Common myeloid progenitor, CD34-positive (primary cell): ENCODE data around the gene VTI1A.

ENCODE experiments used
- CTCF ChIA-PET: fragments of 350-600 bp; sonication (Branson Sonifier 250); formaldehyde crosslinking; loops from one replicate; lab custom pipeline; 2021; ENCODE audit warnings: antibody characterized with exemption; lab: Charles Lee
- POLR2A ChIA-PET: fragments of 350-600 bp; sonication (Branson Sonifier 250); formaldehyde crosslinking; loops from one replicate; lab custom pipeline; 2021; ENCODE audit warnings: antibody characterized with exemption; lab: Charles Lee
- DNase-seq, 3 donors: peaks; one replicate each; pipeline versions ENCODE4 v3.0.0 to v3.0.0-alpha.2; 2013
- H3K27ac ChIP-seq, 2 experiments: 1 replicate in 1 of 2; 2 replicates in 1 of 2; pipeline ENCODE4 v1.7.0; 2013; ENCODE audit warnings: inconsistent platforms in 2 of 2, low read length in 2 of 2, mild to moderate bottlenecking in 2 of 2, low read depth in 1 of 2, moderate library complexity in 1 of 2; ENCODE audit not compliant: severe bottlenecking in 2 of 2, insufficient read depth in 1 of 2, poor library complexity in 1 of 2
- H3K27me3 ChIP-seq, 5 experiments: replicated peaks in 2 of 5; 1 replicate in 3 of 5; 2 replicates in 2 of 5; pipeline versions ENCODE4 v1.6.1 to v1.7.0; 2013; ENCODE audit warnings: low read length in 4 of 5, mild to moderate bottlenecking in 2 of 5, moderate library complexity in 2 of 5, inconsistent platforms in 1 of 5; ENCODE audit not compliant: insufficient read depth in 5 of 5, control insufficient read depth in 4 of 5
- H3K36me3 ChIP-seq, 4 experiments: 1 replicate in 2 of 4; 2 replicates in 2 of 4; pipeline versions ENCODE4 v1.6.1 to v1.7.0; 2013; ENCODE audit warnings: low read length in 3 of 4, control low read depth in 1 of 4, mild to moderate bottlenecking in 1 of 4; ENCODE audit not compliant: control insufficient read depth in 4 of 4, insufficient read depth in 4 of 4
- H3K4me1 ChIP-seq, 4 experiments: 1 replicate in 3 of 4; 2 replicates in 1 of 4; pipeline versions ENCODE4 v1.6.1 to v1.7.1; 2013; ENCODE audit warnings: low read length in 3 of 4, mild to moderate bottlenecking in 3 of 4, control low read depth in 1 of 4, inconsistent platforms in 1 of 4, moderate library complexity in 1 of 4; ENCODE audit not compliant: control insufficient read depth in 4 of 4, insufficient read depth in 4 of 4; ENCODE audit errors: control extremely low read depth in 1 of 4
- H3K4me3 ChIP-seq, 7 experiments: 1 replicate in 4 of 7; 2 replicates in 3 of 7; pipeline versions ENCODE4 v1.5.1 to v1.7.0; 2013; ENCODE audit warnings: mild to moderate bottlenecking in 7 of 7, low read length in 6 of 7, moderate library complexity in 6 of 7, inconsistent platforms in 2 of 7, low read depth in 2 of 7, control low read depth in 1 of 7; ENCODE audit not compliant: insufficient read depth in 4 of 7, control insufficient read depth in 1 of 7; ENCODE audit errors: extremely low read depth in 1 of 7
- H3K9me3 ChIP-seq, 5 experiments: 1 replicate in 4 of 5; 2 replicates in 1 of 5; pipeline versions ENCODE4 v1.6.1 to v1.7.1; 2013; ENCODE audit warnings: low read length in 4 of 5, mild to moderate bottlenecking in 2 of 5, inconsistent platforms in 1 of 5, low read depth in 1 of 5, moderate library complexity in 1 of 5; ENCODE audit not compliant: control insufficient read depth in 4 of 5, insufficient read depth in 2 of 5; ENCODE audit errors: control extremely low read depth in 1 of 5
- whole genome bisulfite sequencing: methylation state at CpG from one replicate; pipeline ENCODE4 v1.1.5; 2013; ENCODE audit not compliant: insufficient coverage; 5-methylcytosine and 5-hydroxymethylcytosine counted together

Gene VTI1A

DNA sequence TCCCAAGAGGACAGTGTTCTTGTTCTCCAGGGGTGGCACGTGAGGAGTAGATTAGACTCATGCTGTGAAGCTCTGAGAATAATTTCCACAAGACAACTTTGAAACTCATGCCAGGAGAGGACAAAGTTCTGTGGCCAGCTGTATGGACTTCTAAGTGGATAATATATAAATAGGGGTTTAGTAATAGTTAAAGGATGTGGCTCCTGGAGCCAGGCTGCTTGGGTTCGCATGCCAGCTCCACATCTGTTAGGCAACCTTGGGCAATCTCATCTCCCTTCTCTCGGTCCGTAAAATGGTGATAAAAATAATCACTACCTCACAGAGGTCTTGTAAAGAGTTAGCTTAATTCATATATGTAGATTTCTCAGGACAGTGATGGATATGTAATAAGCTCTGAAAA lies 37.3 kb upstream of the VTI1A start:
- 100% methylated on average over 1 of the region's 4 CpGs for WGBS
- peaks cover 17 to 80% (median 43%) of the 10 kb centered on the region in 4 experiments for H3K36me3 ChIP-seq

DNA sequence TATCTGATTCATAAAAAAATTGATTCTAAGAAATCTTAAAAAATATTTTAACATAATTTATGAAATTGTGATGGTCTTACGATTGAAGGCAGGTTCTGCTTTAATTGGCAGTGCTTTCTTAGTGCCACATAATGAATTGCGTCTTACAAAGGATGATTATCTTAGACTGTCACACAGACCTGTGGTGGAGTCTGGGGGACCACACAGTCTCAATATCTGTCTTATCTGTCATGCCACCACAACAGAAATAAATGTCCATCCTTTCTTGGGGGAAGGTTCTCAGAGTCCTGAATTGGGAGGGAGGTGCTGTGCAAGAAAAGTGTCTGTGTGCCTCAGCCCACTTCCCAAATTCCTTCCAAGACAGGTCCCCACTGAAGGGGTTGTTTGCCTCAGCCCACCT lies 34.3 kb upstream of the VTI1A start:
- Histone ChIP-seq H3K9me3 (no peaks in the 10 kb centered on the region), H3K4me1 (no peaks in the 10 kb centered on the region), H3K36me3 (peaks cover 21 to 72% (median 47%) of the 10 kb centered on the region in 4 experiments), H3K27ac (no peak overlapping the region), H3K27me3 (no peaks in the 10 kb centered on the region), H3K4me3 (no peak overlapping the region)
- no CpG with 5 or more reads among the region's 2 CpGs for WGBS
- DNase-seq, result peak; percentile 43 to 72 (median 50)
- ChIA-PET POLR2A (no interaction called here), CTCF (interaction anchor here (1.9 kb wide), 1 partner anchor 11 kb away, joined by 4 read pairs; no protein-coding TSS in a partner anchor)

More for the DNA sequence above, 37.3 kb upstream of the VTI1A start:
- Histone ChIP-seq H3K4me1 (no peaks in the 10 kb centered on the region), H3K27ac (no peak overlapping the region), H3K27me3 (no peaks in the 10 kb centered on the region), H3K4me3 (no peak overlapping the region), H3K9me3 (peaks cover 0 to 2% (median 0%) of the 10 kb centered on the region in 5 experiments)
- CTCF ChIA-PET, result interaction anchor here (0.9 kb wide), 1 partner anchor 26 kb away, joined by 3 read pairs; no protein-coding TSS in a partner anchor
- no peak for DNase-seq
- POLR2A ChIA-PET, result no interaction called here

DNA sequence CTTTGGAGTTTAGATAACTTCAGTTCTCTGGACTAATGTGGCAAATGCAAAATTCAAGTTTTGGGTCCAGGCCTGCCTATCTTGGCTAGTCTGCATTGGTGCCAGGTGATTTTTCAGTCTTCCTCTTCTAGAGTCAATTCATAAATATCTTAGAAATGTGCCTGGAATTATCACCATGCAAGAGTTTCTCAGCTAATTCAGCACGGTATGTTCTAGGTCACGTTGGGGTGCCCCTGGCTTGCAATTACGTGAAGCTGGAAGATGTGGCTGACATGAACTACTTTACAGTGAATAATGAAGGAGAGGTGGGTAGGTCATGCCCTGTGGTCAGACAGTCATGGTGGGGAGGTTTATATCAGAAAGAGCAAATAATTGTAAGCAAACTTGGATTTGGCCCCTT lies 25.3 kb upstream of the VTI1A start:
- no peaks in the 10 kb centered on the region for H3K9me3 ChIP-seq
- H3K4me3 ChIP-seq, result no peak overlapping the region
- no peak for DNase-seq
- WGBS, result 100% methylated on average over 3 of the region's 3 CpGs
- no peak overlapping the region for H3K27ac ChIP-seq
- H3K4me1 ChIP-seq, result no peaks in the 10 kb centered on the region
- H3K27me3 ChIP-seq, result no peaks in the 10 kb centered on the region
- POLR2A ChIA-PET, result no interaction called here
- H3K36me3 ChIP-seq, result peaks cover 26 to 68% (median 53%) of the 10 kb centered on the region in 4 experiments
- CTCF ChIA-PET, result interaction anchor here (1.3 kb wide), 1 partner anchor 285 kb away, joined by 4 read pairs; no protein-coding TSS in a partner anchor

DNA sequence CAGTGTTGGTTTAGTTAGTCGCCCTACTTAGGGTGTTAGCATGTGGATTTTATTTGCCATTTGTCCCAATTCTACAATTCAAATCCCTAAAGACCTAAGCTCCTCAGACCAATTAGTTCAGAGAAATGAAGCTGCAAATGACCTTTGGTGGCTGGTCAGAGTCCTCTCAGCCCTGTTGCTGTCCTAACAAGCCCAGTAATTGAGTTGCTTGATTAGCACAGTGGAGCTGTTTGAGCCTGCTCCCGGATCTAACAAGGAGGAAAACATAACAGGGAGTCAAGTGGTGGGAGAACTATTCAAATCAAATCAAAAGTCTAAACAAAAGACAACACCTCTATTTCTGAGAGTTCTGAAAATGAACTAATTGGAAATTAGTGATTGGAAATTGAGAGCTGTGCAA lies 22.4 kb upstream of the VTI1A start:
- CTCF ChIA-PET, result interaction anchor here (1.1 to 2.2 kb wide), 5 partner anchors 10 to 287 kb away, joined by 3 to 15 read pairs (median 4); partner anchors contain the start of genes VTI1A and ZDHHC6
- Histone ChIP-seq H3K9me3 (no peaks in the 10 kb centered on the region), H3K4me1 (no peaks in the 10 kb centered on the region), H3K27ac (no peak overlapping the region), H3K4me3 (no peak overlapping the region), H3K36me3 (peaks cover 21 to 75% (median 56%) of the 10 kb centered on the region in 4 experiments), H3K27me3 (no peaks in the 10 kb centered on the region)
- DNase-seq, result no peak
- WGBS, result no CpG with 5 or more reads among the region's 2 CpGs
- POLR2A ChIA-PET, result no interaction called here

DNA sequence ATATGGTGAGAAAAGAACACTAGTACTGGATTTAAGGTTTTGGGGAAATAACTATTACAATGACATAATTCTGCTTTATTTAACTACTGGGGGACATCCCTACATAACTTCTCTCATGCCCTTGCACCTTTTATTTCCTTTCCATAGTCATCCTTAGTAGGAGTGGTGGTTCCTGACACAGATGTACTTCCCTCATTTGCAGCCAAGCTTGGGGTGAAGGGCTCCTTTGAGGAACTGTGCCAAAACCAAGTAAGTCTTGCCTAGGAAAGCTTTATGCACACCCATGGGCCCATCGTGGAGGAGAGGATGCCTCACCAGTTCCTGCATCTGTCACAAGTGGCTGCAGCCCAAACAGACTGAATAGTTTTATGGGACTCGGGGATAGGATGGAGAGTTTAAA lies 20.9 kb upstream of the VTI1A start:
- POLR2A ChIA-PET, result interaction anchor here (0.7 kb wide), 1 partner anchor 119 kb away, joined by 4 read pairs; no protein-coding TSS in a partner anchor
- no peak overlapping the region for H3K27ac ChIP-seq
- DNase-seq, result no peak
- no peaks in the 10 kb centered on the region for H3K4me1 ChIP-seq
- no peak overlapping the region for H3K4me3 ChIP-seq
- CTCF ChIA-PET, result interaction anchor here (1.6 to 2.2 kb wide), 2 partner anchors 8 to 18 kb away, joined by 3 to 15 read pairs; no protein-coding TSS in a partner anchor
- H3K9me3 ChIP-seq, result no peaks in the 10 kb centered on the region
- peaks cover 24 to 82% (median 60%) of the 10 kb centered on the region in 4 experiments for H3K36me3 ChIP-seq
- no peaks in the 10 kb centered on the region for H3K27me3 ChIP-seq
- 71% methylated on average over 1 of the region's 2 CpGs for WGBS

DNA sequence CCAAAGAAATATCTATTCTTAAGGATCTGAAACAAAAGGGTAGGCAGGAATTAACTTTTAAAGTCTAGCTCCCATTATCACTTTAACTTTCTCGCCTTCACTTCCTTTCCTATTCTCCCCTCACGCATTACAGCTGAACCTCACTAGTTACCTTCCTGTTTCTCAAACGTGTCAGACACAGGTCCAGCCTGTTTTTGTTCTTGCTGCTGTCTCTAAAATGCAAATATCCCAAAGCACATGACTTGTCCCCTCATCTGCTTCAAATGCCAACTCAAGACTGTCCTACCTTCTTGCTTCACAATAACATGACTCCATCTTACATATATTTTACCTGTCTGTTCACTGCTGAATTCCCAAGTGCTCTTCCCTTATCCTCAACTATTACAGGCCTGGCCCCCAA lies 17.9 kb upstream of the VTI1A start:
- no peak for DNase-seq
- Histone ChIP-seq H3K9me3 (no peaks in the 10 kb centered on the region), H3K27me3 (no peaks in the 10 kb centered on the region), H3K27ac (no peak overlapping the region), H3K4me3 (no peak overlapping the region), H3K36me3 (peaks cover 16 to 88% (median 63%) of the 10 kb centered on the region in 4 experiments), H3K4me1 (no peaks in the 10 kb centered on the region)
- CTCF ChIA-PET, result interaction anchor here (1.6 to 2.4 kb wide), 3 partner anchors 11 to 292 kb away, joined by 4 to 7 read pairs (median 4); no protein-coding TSS in a partner anchor
- POLR2A ChIA-PET, result no interaction called here
- WGBS, result 57% methylated on average over 3 of the region's 3 CpGs

DNA sequence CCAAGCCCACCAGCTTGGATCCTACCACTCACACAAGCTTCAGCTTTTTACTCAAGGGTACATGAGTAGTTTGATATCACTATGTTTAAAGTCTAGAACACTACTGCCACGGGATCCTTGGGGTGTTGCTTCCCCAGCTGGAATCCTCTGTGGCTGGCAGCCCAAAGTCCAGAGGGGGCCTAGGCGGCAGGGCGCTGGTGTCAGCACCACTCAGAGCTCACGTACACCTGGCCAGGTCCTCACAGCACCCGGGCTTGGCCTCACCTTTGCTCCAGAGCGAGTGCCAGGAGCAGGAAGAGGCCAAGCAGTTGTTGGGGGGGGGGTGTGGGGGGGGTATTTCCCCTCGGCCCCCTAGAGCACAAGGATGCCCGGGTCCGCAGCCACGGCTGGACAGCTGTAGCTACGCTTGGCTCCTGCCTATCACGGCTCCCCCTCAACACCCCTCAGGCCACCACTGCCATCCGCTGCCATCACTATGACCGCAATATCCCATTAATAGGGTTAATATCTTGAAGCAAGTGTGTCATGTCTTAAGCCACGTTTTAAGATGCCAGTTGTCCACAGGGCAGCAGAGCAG lies 17.3 kb upstream of the VTI1A start:
- ChIA-PET POLR2A (no interaction called here), CTCF (interaction anchor here (1.6 to 2.4 kb wide), 3 partner anchors 10 to 293 kb away, joined by 4 to 7 read pairs (median 4); no protein-coding TSS in a partner anchor)
- Histone ChIP-seq H3K4me1 (no peaks in the 10 kb centered on the region), H3K4me3 (no peak overlapping the region), H3K9me3 (no peaks in the 10 kb centered on the region), H3K27ac (no peak overlapping the region), H3K36me3 (peaks cover 16 to 84% (median 63%) of the 10 kb centered on the region in 4 experiments), H3K27me3 (no peaks in the 10 kb centered on the region)
- WGBS, result 97% methylated on average over 5 of the region's 15 CpGs
- DNase-seq, result no peak
